A549 (cell line): ENCODE results near the gene LRIT3. TPM values are rescaled to one million over a fixed set of nuclear protein-coding genes. Genes with fewer than 3 reads are reported as not detected.

Source experiments
- ATAC-seq, 2 experiments: fragments of 200-7000 bp in 1 of 2; fragments of >200 bp in 1 of 2; cut with Nextera tagmentation in 1 of 2; cut with Tn5 transposase in 1 of 2; 3 replicates each; pipeline versions ENCODE4 v1.8.0 to v1.9.1; 2018 to 2020; ENCODE audit warnings: mild to moderate bottlenecking in 1 of 2, moderate library complexity in 1 of 2
- CTCF ChIA-PET: fragments of 300-600 bp; sonication (Branson Sonifier 250); formaldehyde crosslinking; extraction: SDS; loops from one replicate; lab custom pipeline; 2021; ENCODE audit warnings: antibody characterized with exemption, inconsistent platforms; lab: Yijun Ruan, JAX
- POLR2A ChIA-PET: fragments of 350-600 bp; formaldehyde crosslinking; extraction: SDS; loops from one replicate; lab custom pipeline; 2021; ENCODE audit warnings: antibody characterized with exemption, inconsistent platforms; lab: Yijun Ruan, JAX
- DNase-seq, 2 experiments: peaks; one replicate each; pipeline versions ENCODE4 v3.0.0 to v3.0.0-alpha.2; 2011 to 2016; ENCODE audit warnings: low read depth in 1 of 2, low spot score in 1 of 2
- FAIRE-seq: peaks from 2 replicates; lab custom pipeline; 2011; peaks lifted over from hg19 to GRCh38; lab: Jason Lieb, UNC
- H3K27ac ChIP-seq, 2 experiments: fragments of >200 bp; sonication (Bioruptor Twin); formaldehyde crosslinking; 3 replicates each; pipeline ENCODE4 v1.5.1; 2016 to 2017
- H3K4me1 ChIP-seq: fragments of >200 bp; sonication (Bioruptor Twin); formaldehyde crosslinking; 3 replicates; pipeline ENCODE4 v1.6.1; 2016
- H3K4me2 ChIP-seq: fragments of >200 bp; sonication (Bioruptor Twin); formaldehyde crosslinking; 3 replicates; pipeline ENCODE4 v1.6.1; 2016
- H3K4me3 ChIP-seq: fragments of >200 bp; sonication (Bioruptor Twin); formaldehyde crosslinking; 3 replicates; pipeline ENCODE4 v1.5.1; 2016
- H3K9me3 ChIP-seq: fragments of >200 bp; sonication (Bioruptor Twin); formaldehyde crosslinking; 3 replicates; pipeline ENCODE4 v1.6.1; 2016
- CBX2 ChIP-seq: fragments of 200-600 bp; sonication (generic); IDR thresholded peaks from 2 replicates; pipeline ENCODE4 v1.6.1; 2016; ENCODE audit warnings: low read depth, mild to moderate bottlenecking, borderline replicate concordance
- EP300 ChIP-seq, 2 experiments: fragments of >200 bp; sonication (Bioruptor Twin); formaldehyde crosslinking; IDR thresholded peaks; 2 replicates in 1 of 2; 3 replicates in 1 of 2; pipeline ENCODE4 v1.6.1; 2016 to 2017
- FOSL2 ChIP-seq, 2 experiments: fragments of 450-650 bp in 1 of 2; fragments of >200 bp in 1 of 2; sonication (Bioruptor Twin) in 1 of 2; formaldehyde crosslinking; IDR thresholded peaks; 2 replicates each; pipeline versions ENCODE4 v1.5.0 to v1.6.1; 2016 to 2020; ENCODE audit warnings: mild to moderate bottlenecking in 1 of 2, moderate library complexity in 1 of 2
- FOXS1 ChIP-seq: fragments of 250-450 bp; sonication (Bioruptor Pico); IDR thresholded peaks from 2 replicates; pipeline ENCODE4 v1.5.0; 2020; ENCODE audit warnings: mild to moderate bottlenecking, moderate library complexity
- HOXA7 ChIP-seq: fragments of 250-450 bp; sonication (Bioruptor Pico); IDR thresholded peaks from 2 replicates; pipeline ENCODE4 v1.5.0; 2020; ENCODE audit warnings: mild to moderate bottlenecking, moderate library complexity
- KDM5A ChIP-seq: fragments of 200-600 bp; sonication (generic); IDR thresholded peaks from 2 replicates; pipeline ENCODE4 v1.6.1; 2016; ENCODE audit warnings: antibody characterized with exemption, mild to moderate bottlenecking
- NR3C1 ChIP-seq: fragments of >200 bp; sonication (Bioruptor Twin); formaldehyde crosslinking; IDR thresholded peaks from 3 replicates; pipeline ENCODE4 v1.6.1; 2017
- POLR2A ChIP-seq: IDR thresholded peaks from 2 replicates; pipeline ENCODE4 v1.6.1; 2012; ENCODE audit warnings: mild to moderate bottlenecking, low read length
- POLR2AphosphoS2 ChIP-seq: conservative IDR thresholded peaks from 2 replicates; pipeline ENCODE4 v1.6.1; 2012; ENCODE audit warnings: low read length, improper control_type of control experiment, inconsistent platforms
- RFX5 ChIP-seq: fragments of 450-650 bp; IDR thresholded peaks from 2 replicates; pipeline ENCODE4 v1.7.1; 2014; ENCODE audit warnings: antibody characterized with exemption, mild to moderate bottlenecking, moderate library complexity
- TFCP2L1 ChIP-seq: fragments of 250-450 bp; sonication (Bioruptor Pico); IDR thresholded peaks from 2 replicates; pipeline ENCODE4 v1.5.0; 2021; ENCODE audit warnings: mild to moderate bottlenecking
- WGBS: methylation state at CpG from one replicate; pipeline ENCODE4 v1.1.6; 2017; ENCODE audit errors: missing lambda C conversion rate; 5-methylcytosine and 5-hydroxymethylcytosine counted together
- polyA plus RNA-seq, 4 experiments: library from polyadenylated mRNA; depleted of rRNA in 3 of 4; stranded (reverse); fragments of >200 nt; fragmentation: RNase III in 1 of 4; extraction: RNeasy Plus Mini Kit Qiagen cat#74134 plus additional on column Dnase treatment in 1 of 4; gene quantifications; 2 replicates in 3 of 4; 3 replicates in 1 of 4; pipeline ENCODE4 v1.2.3, GENCODE V29; 2011 to 2017
- TF ChIP-seq, protein P1 (sequence below): fragments of 450-650 bp; IDR thresholded peaks from 2 replicates; pipeline ENCODE4 v1.6.1; 2014; ENCODE audit warnings: antibody characterized with exemption
- TF ChIP-seq, protein P2 (sequence below): fragments of 150-350 bp; IDR thresholded peaks from 2 replicates; pipeline ENCODE4 v1.6.1; 2014; ENCODE audit warnings: low read depth, mild to moderate bottlenecking, low read length
- TF ChIP-seq, protein P3 (sequence below): IDR thresholded peaks from 2 replicates; pipeline ENCODE4 v1.6.1; 2012
- TF ChIP-seq, protein P4 (sequence below): fragments of >200 bp; sonication (Bioruptor Twin); formaldehyde crosslinking; IDR thresholded peaks from 3 replicates; pipeline ENCODE4 v1.6.1; 2016
- TF ChIP-seq, protein P5 (sequence below): fragments of 250-450 bp; sonication (Bioruptor Pico); IDR thresholded peaks from 2 replicates; pipeline ENCODE4 v1.5.0; 2020; ENCODE audit warnings: low read depth, mild to moderate bottlenecking, moderate library complexity
- TF ChIP-seq, protein P6 (sequence below): fragments of 200-600 bp; sonication (generic); IDR thresholded peaks from 2 replicates; pipeline ENCODE4 v1.6.1; 2016; ENCODE audit warnings: antibody characterized with exemption, mild to moderate bottlenecking, moderate library complexity

The LRIT3 gene
- polyA plus RNA-seq, 2 of the 4 experiments (the other 2 are of a cell fraction), result 0.06 TPM

- 36% methylated on average over 6 of the region's 6 CpGs for WGBS
- Histone ChIP-seq H3K27ac (no peak overlapping the region), H3K9me3 (no peaks in the 10 kb centered on the region), H3K4me1 (no peaks in the 10 kb centered on the region), H3K4me2 (no peak overlapping the region)
- FAIRE-seq (no peak), ATAC-seq (no peak), DNase-seq (no peak)
- POLR2A ChIA-PET, result no interaction called here
- CTCF ChIA-PET, result no interaction called here
- TF ChIP-seq, protein P1, sequence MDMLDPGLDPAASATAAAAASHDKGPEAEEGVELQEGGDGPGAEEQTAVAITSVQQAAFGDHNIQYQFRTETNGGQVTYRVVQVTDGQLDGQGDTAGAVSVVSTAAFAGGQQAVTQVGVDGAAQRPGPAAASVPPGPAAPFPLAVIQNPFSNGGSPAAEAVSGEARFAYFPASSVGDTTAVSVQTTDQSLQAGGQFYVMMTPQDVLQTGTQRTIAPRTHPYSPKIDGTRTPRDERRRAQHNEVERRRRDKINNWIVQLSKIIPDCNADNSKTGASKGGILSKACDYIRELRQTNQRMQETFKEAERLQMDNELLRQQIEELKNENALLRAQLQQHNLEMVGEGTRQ, result no peak
- TF ChIP-seq POLR2A, result no peak
- TF ChIP-seq, all 56 proteins: peak for 0
- no peak overlapping the region for H3K4me3 ChIP-seq
These were observed 39.2 kb downstream of the LRIT3 start for GRCh38 chr4:109887071-109887470.

GRCh38 chr4:109890076-109890475 lies 42.2 kb downstream of the LRIT3 start:
- POLR2A ChIA-PET, result no interaction called here
- CTCF ChIA-PET, result no interaction called here
- TF ChIP-seq POLR2AphosphoS2 (no peak), TFCP2L1 (CRISPR knock-in tag) (no peak), FOXS1 (CRISPR knock-in tag) (no peak), FOSL2 (IDR thresholded peaks at IDR 0.05) (no peak), FOSL2 (CRISPR knock-in tag; IDR thresholded peaks at IDR 0.05) (no peak), RFX5 (no peak), EP300 (IDR thresholded peaks at IDR 0.05) (no peak), NR3C1 (no peak), HOXA7 (CRISPR knock-in tag) (no peak), KDM5A (no peak), CBX2 (no peak)
- TF ChIP-seq, protein P2, sequence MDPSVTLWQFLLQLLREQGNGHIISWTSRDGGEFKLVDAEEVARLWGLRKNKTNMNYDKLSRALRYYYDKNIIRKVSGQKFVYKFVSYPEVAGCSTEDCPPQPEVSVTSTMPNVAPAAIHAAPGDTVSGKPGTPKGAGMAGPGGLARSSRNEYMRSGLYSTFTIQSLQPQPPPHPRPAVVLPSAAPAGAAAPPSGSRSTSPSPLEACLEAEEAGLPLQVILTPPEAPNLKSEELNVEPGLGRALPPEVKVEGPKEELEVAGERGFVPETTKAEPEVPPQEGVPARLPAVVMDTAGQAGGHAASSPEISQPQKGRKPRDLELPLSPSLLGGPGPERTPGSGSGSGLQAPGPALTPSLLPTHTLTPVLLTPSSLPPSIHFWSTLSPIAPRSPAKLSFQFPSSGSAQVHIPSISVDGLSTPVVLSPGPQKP, result no peak
- TF ChIP-seq, protein P3, sequence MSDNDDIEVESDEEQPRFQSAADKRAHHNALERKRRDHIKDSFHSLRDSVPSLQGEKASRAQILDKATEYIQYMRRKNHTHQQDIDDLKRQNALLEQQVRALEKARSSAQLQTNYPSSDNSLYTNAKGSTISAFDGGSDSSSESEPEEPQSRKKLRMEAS, result no peak
- TF ChIP-seq, protein P4, sequence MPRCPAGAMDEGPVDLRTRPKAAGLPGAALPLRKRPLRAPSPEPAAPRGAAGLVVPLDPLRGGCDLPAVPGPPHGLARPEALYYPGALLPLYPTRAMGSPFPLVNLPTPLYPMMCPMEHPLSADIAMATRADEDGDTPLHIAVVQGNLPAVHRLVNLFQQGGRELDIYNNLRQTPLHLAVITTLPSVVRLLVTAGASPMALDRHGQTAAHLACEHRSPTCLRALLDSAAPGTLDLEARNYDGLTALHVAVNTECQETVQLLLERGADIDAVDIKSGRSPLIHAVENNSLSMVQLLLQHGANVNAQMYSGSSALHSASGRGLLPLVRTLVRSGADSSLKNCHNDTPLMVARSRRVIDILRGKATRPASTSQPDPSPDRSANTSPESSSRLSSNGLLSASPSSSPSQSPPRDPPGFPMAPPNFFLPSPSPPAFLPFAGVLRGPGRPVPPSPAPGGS, result no peak
- TF ChIP-seq, protein P5, sequence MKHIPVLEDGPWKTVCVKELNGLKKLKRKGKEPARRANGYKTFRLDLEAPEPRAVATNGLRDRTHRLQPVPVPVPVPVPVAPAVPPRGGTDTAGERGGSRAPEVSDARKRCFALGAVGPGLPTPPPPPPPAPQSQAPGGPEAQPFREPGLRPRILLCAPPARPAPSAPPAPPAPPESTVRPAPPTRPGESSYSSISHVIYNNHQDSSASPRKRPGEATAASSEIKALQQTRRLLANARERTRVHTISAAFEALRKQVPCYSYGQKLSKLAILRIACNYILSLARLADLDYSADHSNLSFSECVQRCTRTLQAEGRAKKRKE, result no peak
- TF ChIP-seq, protein P6, sequence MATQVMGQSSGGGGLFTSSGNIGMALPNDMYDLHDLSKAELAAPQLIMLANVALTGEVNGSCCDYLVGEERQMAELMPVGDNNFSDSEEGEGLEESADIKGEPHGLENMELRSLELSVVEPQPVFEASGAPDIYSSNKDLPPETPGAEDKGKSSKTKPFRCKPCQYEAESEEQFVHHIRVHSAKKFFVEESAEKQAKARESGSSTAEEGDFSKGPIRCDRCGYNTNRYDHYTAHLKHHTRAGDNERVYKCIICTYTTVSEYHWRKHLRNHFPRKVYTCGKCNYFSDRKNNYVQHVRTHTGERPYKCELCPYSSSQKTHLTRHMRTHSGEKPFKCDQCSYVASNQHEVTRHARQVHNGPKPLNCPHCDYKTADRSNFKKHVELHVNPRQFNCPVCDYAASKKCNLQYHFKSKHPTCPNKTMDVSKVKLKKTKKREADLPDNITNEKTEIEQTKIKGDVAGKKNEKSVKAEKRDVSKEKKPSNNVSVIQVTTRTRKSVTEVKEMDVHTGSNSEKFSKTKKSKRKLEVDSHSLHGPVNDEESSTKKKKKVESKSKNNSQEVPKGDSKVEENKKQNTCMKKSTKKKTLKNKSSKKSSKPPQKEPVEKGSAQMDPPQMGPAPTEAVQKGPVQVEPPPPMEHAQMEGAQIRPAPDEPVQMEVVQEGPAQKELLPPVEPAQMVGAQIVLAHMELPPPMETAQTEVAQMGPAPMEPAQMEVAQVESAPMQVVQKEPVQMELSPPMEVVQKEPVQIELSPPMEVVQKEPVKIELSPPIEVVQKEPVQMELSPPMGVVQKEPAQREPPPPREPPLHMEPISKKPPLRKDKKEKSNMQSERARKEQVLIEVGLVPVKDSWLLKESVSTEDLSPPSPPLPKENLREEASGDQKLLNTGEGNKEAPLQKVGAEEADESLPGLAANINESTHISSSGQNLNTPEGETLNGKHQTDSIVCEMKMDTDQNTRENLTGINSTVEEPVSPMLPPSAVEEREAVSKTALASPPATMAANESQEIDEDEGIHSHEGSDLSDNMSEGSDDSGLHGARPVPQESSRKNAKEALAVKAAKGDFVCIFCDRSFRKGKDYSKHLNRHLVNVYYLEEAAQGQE, result no peak
- TF ChIP-seq, all 56 proteins: peak for 0
- ATAC-seq (no peak), DNase-seq (no peak), FAIRE-seq (no peak)
- Histone ChIP-seq H3K4me3 (no peak overlapping the region), H3K4me2 (no peak overlapping the region), H3K27ac (no peak overlapping the region), H3K4me1 (no peaks in the 10 kb centered on the region), H3K9me3 (no peaks in the 10 kb centered on the region)
